DOHH2 (cell line): ENCODE data around the gene CACNA1D.

ENCODE experiments used
- CTCF ChIP-seq: fragments of 200-600 bp; sonication (generic); IDR thresholded peaks from one replicate; pipeline ENCODE4 v1.5.1; 2014; ENCODE audit warnings: antibody characterized with exemption, mild to moderate bottlenecking, low read depth, low read length; ENCODE audit not compliant: poor library complexity, severe bottlenecking
- EZH2phosphoT487 ChIP-seq: fragments of 200-600 bp; sonication (generic); IDR thresholded peaks from 2 replicates; pipeline ENCODE4 v1.6.1; 2017; ENCODE audit warnings: borderline replicate concordance, mild to moderate bottlenecking, antibody characterized with exemption, low read length, moderate library complexity, mixed read lengths

GRCh38 chr3:53713626-53714025, 219.2 kb downstream of the CACNA1D start:
- TF ChIP-seq CTCF (no peak), EZH2phosphoT487 (no peak)
